GM12878 (cell line): ENCODE measurements around the gene FKBP15. TPM values are rescaled to one million over a fixed set of nuclear protein-coding genes. Genes with fewer than 3 reads are reported as not detected.

Experiments
- BCL11A ChIP-seq: IDR thresholded peaks from 2 replicates; pipeline ENCODE4 v1.6.1; 2011; ENCODE audit warnings: low read depth, low read length
- BHLHE40 ChIP-seq, 2 experiments: fragments of 450-650 bp in 1 of 2; IDR thresholded peaks; 2 replicates each; pipeline ENCODE4 v1.6.1; 2011 to 2017; ENCODE audit warnings: low read depth in 2 of 2, borderline replicate concordance in 1 of 2, improper control_type of control experiment in 1 of 2, low read length in 1 of 2, mild to moderate bottlenecking in 1 of 2
- CREB1 ChIP-seq: IDR thresholded peaks from 2 replicates; pipeline ENCODE4 v1.6.1; 2012; ENCODE audit warnings: low read depth, mild to moderate bottlenecking, inconsistent platforms
- EZH2 ChIP-seq: IDR thresholded peaks from 2 replicates; pipeline ENCODE4 v1.6.1; 2012; ENCODE audit warnings: low read depth, mild to moderate bottlenecking, control low read depth, inconsistent platforms, low read length, borderline replicate concordance; ENCODE audit not compliant: control insufficient read depth
- HDAC2 ChIP-seq: fragments of 200-600 bp; sonication (generic); IDR thresholded peaks from 2 replicates; pipeline ENCODE4 v1.6.1; 2017
- IKZF1 ChIP-seq: fragments of 450-650 bp; conservative IDR thresholded peaks from 2 replicates; pipeline ENCODE4 v1.6.1; 2017; ENCODE audit warnings: antibody characterized with exemption, mild to moderate bottlenecking
- IKZF2 ChIP-seq, 2 experiments: fragments of 450-650 bp; IDR thresholded peaks; 2 replicates each; pipeline ENCODE4 v1.6.1; 2017; ENCODE audit warnings: mild to moderate bottlenecking in 2 of 2, moderate library complexity in 2 of 2
- NFYA ChIP-seq: IDR thresholded peaks from 2 replicates; pipeline ENCODE4 v1.6.1; 2011; ENCODE audit warnings: low read depth, mild to moderate bottlenecking, low read length, improper control_type of control experiment, borderline replicate concordance
- NFYB ChIP-seq: IDR thresholded peaks from 2 replicates; pipeline ENCODE4 v1.6.1; 2011; ENCODE audit warnings: low read depth, mild to moderate bottlenecking, low read length, improper control_type of control experiment, moderate library complexity; ENCODE audit not compliant: insufficient read depth
- RAD21 ChIP-seq: IDR thresholded peaks from 2 replicates; pipeline ENCODE4 v1.6.1; 2011; ENCODE audit warnings: mild to moderate bottlenecking, low read depth, low read length, moderate library complexity; ENCODE audit not compliant: insufficient read depth
- RCOR1 ChIP-seq: conservative IDR thresholded peaks from 2 replicates; pipeline ENCODE4 v1.6.1; 2012; ENCODE audit warnings: low read depth, low read length, improper control_type of control experiment
- SRF ChIP-seq, 2 experiments: IDR thresholded peaks; 2 replicates each; pipeline ENCODE4 v1.6.1; 2011; ENCODE audit warnings: low read depth in 2 of 2, low read length in 2 of 2, mild to moderate bottlenecking in 1 of 2, moderate library complexity in 1 of 2
- WRNIP1 ChIP-seq: IDR thresholded peaks from 2 replicates; pipeline ENCODE4 v1.6.1; 2011; ENCODE audit warnings: low read depth, low read length, improper control_type of control experiment, borderline replicate concordance
- polyA plus RNA-seq, 11 experiments: library from polyadenylated mRNA; depleted of rRNA in 4 of 11; unstranded in 6 of 11; stranded (reverse) in 5 of 11; fragments of >200 nt; fragmentation: Nextera tagmentation in 4 of 11; fragmentation: Illumina TruSeq in 1 of 11; extraction: Ambion mirVana in 4 of 11; extraction: Trizol in 1 of 11; gene quantifications; 1 replicate in 1 of 11; 2 replicates in 10 of 11; pipeline versions ENCODE4 v1.2.1 to v1.2.3, GENCODE V29; 2011 to 2016; ENCODE audit warnings: inconsistent platforms in 2 of 11, missing spikeins in 2 of 11, low read depth in 1 of 11
- total RNA-seq, 4 experiments: library from RNA; depleted of rRNA in 3 of 4; stranded (reverse); fragments of >200 nt in 3 of 4; fragmentation: Illumina TruSeq in 1 of 4; extraction: Trizol in 1 of 4; gene quantifications; 2 replicates each; pipeline versions ENCODE4 v1.2.1 to v1.2.3, GENCODE V29; 2013 to 2021
- TF ChIP-seq, protein P1 (sequence below): fragments of 150-350 bp; IDR thresholded peaks from 2 replicates; pipeline ENCODE4 v1.6.1; 2016; ENCODE audit warnings: low read depth, low read length
- TF ChIP-seq, protein P2 (sequence below): fragments of 450-650 bp; IDR thresholded peaks from 2 replicates; pipeline ENCODE4 v1.6.1; 2014; ENCODE audit warnings: mild to moderate bottlenecking
- TF ChIP-seq, protein P3 (sequence below): IDR thresholded peaks from 2 replicates; pipeline ENCODE4 v1.6.1; 2012; ENCODE audit warnings: low read depth, low read length, improper control_type of control experiment
- TF ChIP-seq, protein P4 (sequence below): fragments of 450-650 bp; conservative IDR thresholded peaks from 2 replicates; pipeline ENCODE4 v1.6.1; 2017; ENCODE audit warnings: mild to moderate bottlenecking, moderate library complexity
- TF ChIP-seq, protein P5 (sequence below): fragments of 450-650 bp; IDR thresholded peaks from 2 replicates; pipeline ENCODE4 v1.6.1; 2017; ENCODE audit warnings: mild to moderate bottlenecking, moderate library complexity

Gene FKBP15
- total and polyA plus RNA-seq, 10 of the 15 experiments (the other 5 are each of a cell fraction or from before 2014, with no cell fraction given), result 5.0 to 53.4 (median 21.2) TPM

DNA sequence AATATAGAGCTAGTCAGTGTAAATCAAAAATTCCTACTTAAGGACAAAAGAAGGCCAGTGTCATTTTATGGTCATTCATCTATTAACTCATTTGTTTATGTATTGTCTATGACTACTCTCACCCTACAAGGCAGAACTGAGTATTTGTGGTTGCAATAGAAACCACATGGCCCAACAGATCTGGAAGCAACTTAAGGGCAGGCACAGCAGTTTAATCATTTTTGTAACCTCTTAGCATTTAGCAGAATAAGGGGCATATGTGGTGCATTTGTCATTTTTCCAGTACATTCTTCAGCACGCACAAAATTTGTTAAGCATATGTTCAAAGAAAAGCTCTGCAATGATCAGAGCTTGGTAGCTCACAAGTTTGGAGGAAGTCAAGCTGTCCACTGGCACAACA lies 1.1 kb downstream of the FKBP15 start (continued):
- TF ChIP-seq, protein P1, sequence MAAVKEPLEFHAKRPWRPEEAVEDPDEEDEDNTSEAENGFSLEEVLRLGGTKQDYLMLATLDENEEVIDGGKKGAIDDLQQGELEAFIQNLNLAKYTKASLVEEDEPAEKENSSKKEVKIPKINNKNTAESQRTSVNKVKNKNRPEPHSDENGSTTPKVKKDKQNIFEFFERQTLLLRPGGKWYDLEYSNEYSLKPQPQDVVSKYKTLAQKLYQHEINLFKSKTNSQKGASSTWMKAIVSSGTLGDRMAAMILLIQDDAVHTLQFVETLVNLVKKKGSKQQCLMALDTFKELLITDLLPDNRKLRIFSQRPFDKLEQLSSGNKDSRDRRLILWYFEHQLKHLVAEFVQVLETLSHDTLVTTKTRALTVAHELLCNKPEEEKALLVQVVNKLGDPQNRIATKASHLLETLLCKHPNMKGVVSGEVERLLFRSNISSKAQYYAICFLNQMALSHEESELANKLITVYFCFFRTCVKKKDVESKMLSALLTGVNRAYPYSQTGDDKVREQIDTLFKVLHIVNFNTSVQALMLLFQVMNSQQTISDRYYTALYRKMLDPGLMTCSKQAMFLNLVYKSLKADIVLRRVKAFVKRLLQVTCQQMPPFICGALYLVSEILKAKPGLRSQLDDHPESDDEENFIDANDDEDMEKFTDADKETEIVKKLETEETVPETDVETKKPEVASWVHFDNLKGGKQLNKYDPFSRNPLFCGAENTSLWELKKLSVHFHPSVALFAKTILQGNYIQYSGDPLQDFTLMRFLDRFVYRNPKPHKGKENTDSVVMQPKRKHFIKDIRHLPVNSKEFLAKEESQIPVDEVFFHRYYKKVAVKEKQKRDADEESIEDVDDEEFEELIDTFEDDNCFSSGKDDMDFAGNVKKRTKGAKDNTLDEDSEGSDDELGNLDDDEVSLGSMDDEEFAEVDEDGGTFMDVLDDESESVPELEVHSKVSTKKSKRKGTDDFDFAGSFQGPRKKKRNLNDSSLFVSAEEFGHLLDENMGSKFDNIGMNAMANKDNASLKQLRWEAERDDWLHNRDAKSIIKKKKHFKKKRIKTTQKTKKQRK, result no peak
- no peak for TF ChIP-seq RCOR1
- TF ChIP-seq WRNIP1, result no peak
- TF ChIP-seq, protein P2, sequence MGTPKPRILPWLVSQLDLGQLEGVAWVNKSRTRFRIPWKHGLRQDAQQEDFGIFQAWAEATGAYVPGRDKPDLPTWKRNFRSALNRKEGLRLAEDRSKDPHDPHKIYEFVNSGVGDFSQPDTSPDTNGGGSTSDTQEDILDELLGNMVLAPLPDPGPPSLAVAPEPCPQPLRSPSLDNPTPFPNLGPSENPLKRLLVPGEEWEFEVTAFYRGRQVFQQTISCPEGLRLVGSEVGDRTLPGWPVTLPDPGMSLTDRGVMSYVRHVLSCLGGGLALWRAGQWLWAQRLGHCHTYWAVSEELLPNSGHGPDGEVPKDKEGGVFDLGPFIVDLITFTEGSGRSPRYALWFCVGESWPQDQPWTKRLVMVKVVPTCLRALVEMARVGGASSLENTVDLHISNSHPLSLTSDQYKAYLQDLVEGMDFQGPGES, result no peak
- TF ChIP-seq BHLHE40 (IDR thresholded peaks at IDR 0.05; ENCODE audit: borderline replicate concordance in 1 of 2, low read depth in 2 of 2, low read length in 1 of 2), result peak in 1 of 2 experiments; percentile 54; a peak in 1 of 4 replicates
- TF ChIP-seq NFYA, result no peak
- no peak; the same call in 1 of the 2 replicates for TF ChIP-seq CREB1
- no peak for TF ChIP-seq NFYB
- TF ChIP-seq IKZF2 (IDR thresholded peaks at IDR 0.05), result peak; percentile 13 to 47; a peak in 3 of 4 replicates
- TF ChIP-seq RAD21, result no peak
- TF ChIP-seq, protein P3, sequence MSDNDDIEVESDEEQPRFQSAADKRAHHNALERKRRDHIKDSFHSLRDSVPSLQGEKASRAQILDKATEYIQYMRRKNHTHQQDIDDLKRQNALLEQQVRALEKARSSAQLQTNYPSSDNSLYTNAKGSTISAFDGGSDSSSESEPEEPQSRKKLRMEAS, result no peak
- TF ChIP-seq HDAC2, result no peak
- peak; percentile 75; the same call in 1 of the 2 replicates for TF ChIP-seq BCL11A
- TF ChIP-seq, protein P4, sequence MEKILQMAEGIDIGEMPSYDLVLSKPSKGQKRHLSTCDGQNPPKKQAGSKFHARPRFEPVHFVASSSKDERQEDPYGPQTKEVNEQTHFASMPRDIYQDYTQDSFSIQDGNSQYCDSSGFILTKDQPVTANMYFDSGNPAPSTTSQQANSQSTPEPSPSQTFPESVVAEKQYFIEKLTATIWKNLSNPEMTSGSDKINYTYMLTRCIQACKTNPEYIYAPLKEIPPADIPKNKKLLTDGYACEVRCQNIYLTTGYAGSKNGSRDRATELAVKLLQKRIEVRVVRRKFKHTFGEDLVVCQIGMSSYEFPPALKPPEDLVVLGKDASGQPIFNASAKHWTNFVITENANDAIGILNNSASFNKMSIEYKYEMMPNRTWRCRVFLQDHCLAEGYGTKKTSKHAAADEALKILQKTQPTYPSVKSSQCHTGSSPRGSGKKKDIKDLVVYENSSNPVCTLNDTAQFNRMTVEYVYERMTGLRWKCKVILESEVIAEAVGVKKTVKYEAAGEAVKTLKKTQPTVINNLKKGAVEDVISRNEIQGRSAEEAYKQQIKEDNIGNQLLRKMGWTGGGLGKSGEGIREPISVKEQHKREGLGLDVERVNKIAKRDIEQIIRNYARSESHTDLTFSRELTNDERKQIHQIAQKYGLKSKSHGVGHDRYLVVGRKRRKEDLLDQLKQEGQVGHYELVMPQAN, result no peak; the same call in 1 of the 2 replicates
- TF ChIP-seq SRF (IDR thresholded peaks at IDR 0.05; ENCODE audit: low read depth in 2 of 2, low read length in 2 of 2), result no peak
- TF ChIP-seq, protein P5, sequence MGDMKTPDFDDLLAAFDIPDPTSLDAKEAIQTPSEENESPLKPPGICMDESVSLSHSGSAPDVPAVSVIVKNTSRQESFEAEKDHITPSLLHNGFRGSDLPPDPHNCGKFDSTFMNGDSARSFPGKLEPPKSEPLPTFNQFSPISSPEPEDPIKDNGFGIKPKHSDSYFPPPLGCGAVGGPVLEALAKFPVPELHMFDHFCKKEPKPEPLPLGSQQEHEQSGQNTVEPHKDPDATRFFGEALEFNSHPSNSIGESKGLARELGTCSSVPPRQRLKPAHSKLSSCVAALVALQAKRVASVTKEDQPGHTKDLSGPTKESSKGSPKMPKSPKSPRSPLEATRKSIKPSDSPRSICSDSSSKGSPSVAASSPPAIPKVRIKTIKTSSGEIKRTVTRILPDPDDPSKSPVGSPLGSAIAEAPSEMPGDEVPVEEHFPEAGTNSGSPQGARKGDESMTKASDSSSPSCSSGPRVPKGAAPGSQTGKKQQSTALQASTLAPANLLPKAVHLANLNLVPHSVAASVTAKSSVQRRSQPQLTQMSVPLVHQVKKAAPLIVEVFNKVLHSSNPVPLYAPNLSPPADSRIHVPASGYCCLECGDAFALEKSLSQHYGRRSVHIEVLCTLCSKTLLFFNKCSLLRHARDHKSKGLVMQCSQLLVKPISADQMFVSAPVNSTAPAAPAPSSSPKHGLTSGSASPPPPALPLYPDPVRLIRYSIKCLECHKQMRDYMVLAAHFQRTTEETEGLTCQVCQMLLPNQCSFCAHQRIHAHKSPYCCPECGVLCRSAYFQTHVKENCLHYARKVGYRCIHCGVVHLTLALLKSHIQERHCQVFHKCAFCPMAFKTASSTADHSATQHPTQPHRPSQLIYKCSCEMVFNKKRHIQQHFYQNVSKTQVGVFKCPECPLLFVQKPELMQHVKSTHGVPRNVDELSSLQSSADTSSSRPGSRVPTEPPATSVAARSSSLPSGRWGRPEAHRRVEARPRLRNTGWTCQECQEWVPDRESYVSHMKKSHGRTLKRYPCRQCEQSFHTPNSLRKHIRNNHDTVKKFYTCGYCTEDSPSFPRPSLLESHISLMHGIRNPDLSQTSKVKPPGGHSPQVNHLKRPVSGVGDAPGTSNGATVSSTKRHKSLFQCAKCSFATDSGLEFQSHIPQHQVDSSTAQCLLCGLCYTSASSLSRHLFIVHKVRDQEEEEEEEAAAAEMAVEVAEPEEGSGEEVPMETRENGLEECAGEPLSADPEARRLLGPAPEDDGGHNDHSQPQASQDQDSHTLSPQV, result no peak
- no peak for TF ChIP-seq EZH2
- TF ChIP-seq IKZF1, result peak; percentile 39; the same call in 1 of the 2 replicates
